ENCODE measurements around the gene SND1.

- no peak for TF ChIP-seq POLR2A (IDR thresholded peaks at IDR 0.05)
- TF ChIP-seq, protein P1, sequence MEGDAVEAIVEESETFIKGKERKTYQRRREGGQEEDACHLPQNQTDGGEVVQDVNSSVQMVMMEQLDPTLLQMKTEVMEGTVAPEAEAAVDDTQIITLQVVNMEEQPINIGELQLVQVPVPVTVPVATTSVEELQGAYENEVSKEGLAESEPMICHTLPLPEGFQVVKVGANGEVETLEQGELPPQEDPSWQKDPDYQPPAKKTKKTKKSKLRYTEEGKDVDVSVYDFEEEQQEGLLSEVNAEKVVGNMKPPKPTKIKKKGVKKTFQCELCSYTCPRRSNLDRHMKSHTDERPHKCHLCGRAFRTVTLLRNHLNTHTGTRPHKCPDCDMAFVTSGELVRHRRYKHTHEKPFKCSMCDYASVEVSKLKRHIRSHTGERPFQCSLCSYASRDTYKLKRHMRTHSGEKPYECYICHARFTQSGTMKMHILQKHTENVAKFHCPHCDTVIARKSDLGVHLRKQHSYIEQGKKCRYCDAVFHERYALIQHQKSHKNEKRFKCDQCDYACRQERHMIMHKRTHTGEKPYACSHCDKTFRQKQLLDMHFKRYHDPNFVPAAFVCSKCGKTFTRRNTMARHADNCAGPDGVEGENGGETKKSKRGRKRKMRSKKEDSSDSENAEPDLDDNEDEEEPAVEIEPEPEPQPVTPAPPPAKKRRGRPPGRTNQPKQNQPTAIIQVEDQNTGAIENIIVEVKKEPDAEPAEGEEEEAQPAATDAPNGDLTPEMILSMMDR (IDR thresholded peaks at IDR 0.05), result no peak
These were observed 35.3 kb upstream of the SND1 start for GRCh38 chr7:127616724-127617123.

Data from breast epithelium (tissue), 3 donors.